WERI-Rb-1 (cell line): ENCODE data around the gene CCDC85C.

Experiments used
- DNase-seq: peaks from one replicate; pipeline ENCODE4 v3.0.0-alpha.2; 2020
- H3K27ac ChIP-seq: fragments of 250-450 bp; sonication (Bioruptor Pico); 2 replicates; pipeline ENCODE4 v1.5.1; 2020; ENCODE audit warnings: mild to moderate bottlenecking, moderate library complexity
- H3K27me3 ChIP-seq: fragments of 250-450 bp; sonication (Bioruptor Pico); 2 replicates; pipeline ENCODE4 v1.5.1; 2021; ENCODE audit warnings: mild to moderate bottlenecking, low read depth, moderate library complexity; ENCODE audit not compliant: insufficient read depth, severe bottlenecking
- H3K36me3 ChIP-seq: fragments of 250-450 bp; sonication (Bioruptor Pico); 2 replicates; pipeline ENCODE4 v1.5.1; 2020; ENCODE audit warnings: mild to moderate bottlenecking, moderate library complexity
- H3K4me3 ChIP-seq: 2 replicates; pipeline ENCODE4 v1.5.1; 2011; ENCODE audit warnings: low read depth, mild to moderate bottlenecking, control low read depth, low read length
- H3K9me3 ChIP-seq: fragments of 250-450 bp; sonication (Bioruptor Pico); 2 replicates; pipeline ENCODE4 v1.5.1; 2021; ENCODE audit warnings: mild to moderate bottlenecking, moderate library complexity; ENCODE audit not compliant: severe bottlenecking
- TF ChIP-seq, protein P1 (sequence below): IDR thresholded peaks from 2 replicates; pipeline ENCODE4 v1.5.1; 2011; ENCODE audit warnings: low read depth, mild to moderate bottlenecking, control low read depth, inconsistent platforms, low read length

The CCDC85C gene

DNA sequence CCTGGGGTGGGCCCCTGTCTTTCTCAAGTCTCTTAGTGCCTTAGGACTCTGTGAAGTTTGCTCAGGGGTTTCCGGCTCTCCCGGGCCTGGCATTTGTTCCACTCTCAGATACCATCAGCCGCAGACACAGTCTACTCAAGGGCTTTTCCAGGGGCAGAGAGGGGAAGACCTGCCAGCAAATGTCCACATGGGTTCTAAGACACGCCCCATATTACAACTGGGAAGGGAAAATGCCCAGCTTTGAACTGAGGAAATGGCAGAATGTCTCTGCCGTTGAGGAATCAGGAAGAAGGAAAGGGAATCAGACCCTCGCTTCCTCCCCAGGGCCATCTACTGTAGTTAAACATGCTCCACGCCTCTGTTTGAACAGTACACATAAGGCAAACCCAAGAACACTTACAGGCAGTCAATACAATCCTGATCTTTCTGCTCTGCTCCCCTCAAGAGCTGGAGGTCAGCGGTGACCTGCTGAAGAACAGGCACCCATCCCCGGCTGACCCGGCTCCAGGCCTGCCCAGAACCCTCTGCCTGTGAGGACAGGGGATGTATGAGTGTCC is 7.9 kb downstream of the CCDC85C start:
- no peak overlapping the region for H3K27ac ChIP-seq
- H3K36me3 ChIP-seq: peaks cover 51% of the 10 kb centered on the region
- H3K9me3 ChIP-seq: no peaks in the 10 kb centered on the region
- no peak overlapping the region for H3K4me3 ChIP-seq
- TF ChIP-seq, protein P1, sequence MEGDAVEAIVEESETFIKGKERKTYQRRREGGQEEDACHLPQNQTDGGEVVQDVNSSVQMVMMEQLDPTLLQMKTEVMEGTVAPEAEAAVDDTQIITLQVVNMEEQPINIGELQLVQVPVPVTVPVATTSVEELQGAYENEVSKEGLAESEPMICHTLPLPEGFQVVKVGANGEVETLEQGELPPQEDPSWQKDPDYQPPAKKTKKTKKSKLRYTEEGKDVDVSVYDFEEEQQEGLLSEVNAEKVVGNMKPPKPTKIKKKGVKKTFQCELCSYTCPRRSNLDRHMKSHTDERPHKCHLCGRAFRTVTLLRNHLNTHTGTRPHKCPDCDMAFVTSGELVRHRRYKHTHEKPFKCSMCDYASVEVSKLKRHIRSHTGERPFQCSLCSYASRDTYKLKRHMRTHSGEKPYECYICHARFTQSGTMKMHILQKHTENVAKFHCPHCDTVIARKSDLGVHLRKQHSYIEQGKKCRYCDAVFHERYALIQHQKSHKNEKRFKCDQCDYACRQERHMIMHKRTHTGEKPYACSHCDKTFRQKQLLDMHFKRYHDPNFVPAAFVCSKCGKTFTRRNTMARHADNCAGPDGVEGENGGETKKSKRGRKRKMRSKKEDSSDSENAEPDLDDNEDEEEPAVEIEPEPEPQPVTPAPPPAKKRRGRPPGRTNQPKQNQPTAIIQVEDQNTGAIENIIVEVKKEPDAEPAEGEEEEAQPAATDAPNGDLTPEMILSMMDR: no peak
- no peaks in the 10 kb centered on the region for H3K27me3 ChIP-seq
- no peak for DNase-seq

DNA sequence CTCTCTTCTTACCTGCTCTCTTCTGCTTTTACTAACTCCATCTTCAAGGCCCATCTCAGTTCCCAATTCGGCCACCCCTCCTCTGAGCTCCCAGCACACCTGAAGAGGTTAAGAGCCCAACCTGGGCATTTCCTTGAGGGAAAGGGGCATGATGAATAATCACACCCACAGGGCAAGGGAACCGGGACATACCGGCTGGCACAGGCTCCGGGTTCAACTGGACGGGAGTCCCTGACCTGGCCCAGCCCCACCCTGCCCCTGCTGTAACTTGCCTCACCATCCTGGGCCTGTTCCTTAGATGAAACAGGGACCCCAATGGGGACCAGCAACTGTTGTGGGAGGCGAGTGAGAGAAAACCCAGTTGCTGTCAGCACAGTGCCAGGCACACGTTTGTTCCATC is 8.5 kb downstream of the CCDC85C start:
- H3K9me3 ChIP-seq: no peaks in the 10 kb centered on the region
- H3K27me3 ChIP-seq: no peaks in the 10 kb centered on the region
- H3K36me3 ChIP-seq: peaks cover 45% of the 10 kb centered on the region
- no peak for DNase-seq
- TF ChIP-seq, protein P1: no peak
- H3K27ac ChIP-seq: no peak overlapping the region
- H3K4me3 ChIP-seq: no peak overlapping the region

DNA sequence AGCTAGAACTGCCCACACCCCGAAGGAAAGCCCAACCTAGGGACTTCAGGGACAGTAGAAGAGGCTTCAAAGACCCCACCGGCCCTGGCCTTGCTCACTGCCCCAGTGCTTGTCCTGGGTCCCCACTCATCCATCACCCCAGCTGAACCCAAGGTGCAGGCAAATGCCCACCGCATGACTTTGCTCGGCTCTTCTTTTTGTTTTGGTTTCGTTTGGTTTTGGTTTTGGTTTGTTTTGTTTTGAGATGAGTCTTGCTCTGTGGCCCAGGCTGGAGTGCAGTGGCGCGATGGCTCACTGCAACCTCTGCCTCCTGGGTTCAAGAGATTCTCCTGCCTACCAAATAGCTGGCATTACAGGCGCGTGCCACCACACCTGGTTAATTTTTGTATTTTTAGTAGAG is 9.0 kb downstream of the CCDC85C start:
- no peak overlapping the region for H3K27ac ChIP-seq

DNA sequence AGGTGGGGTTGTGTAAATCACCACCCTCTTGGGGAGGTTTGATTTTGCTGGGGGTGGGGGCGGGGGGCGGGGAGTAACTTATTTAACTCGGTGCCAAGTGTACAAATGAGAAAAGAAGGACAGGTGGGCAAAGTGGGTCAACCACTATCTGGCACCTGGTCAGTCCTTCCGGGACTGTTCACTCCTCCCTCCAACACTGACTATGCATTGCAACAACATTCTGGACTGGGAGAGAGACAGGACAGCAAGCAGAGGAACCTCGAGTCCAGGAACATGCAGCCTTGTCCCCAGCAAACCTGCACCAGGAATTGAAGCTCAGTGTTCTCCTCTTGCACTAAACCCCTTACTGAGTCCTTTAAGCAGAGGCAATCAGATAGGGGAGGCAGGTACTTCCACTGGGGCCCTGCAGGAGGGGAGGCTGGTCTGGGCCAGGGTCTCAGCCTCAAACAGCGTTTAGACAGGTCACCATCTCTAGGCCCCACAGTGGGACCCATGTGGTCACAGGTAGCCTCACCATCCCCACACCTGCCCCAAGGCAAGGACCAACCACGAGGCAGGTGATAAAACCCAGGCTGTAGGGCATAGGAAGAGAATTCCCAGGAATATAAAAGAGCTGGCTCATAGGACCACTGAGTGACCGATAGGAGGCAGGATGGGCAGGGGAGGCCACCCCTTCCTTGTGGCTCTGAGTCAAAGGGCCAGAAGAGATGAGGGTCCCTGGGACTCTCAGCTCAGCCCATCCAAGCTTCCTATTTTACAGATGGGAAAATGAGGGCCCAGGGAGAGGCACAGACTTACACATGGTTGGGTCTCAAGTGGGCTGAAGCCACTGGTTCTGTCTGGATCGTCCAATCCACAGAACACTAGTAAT is 9.8 kb downstream of the CCDC85C start:
- Histone ChIP-seq H3K4me3 (no peak overlapping the region), H3K27me3 (no peaks in the 10 kb centered on the region), H3K9me3 (no peaks in the 10 kb centered on the region), H3K27ac (no peak overlapping the region), H3K36me3 (peaks cover 35% of the 10 kb centered on the region)
- TF ChIP-seq, protein P1: no peak
- DNase-seq: no peak

More for the DNA sequence above, 9.0 kb downstream of the CCDC85C start:
- H3K9me3 ChIP-seq: no peaks in the 10 kb centered on the region
- peaks cover 43% of the 10 kb centered on the region for H3K36me3 ChIP-seq
- TF ChIP-seq, protein P1: no peak
- H3K27me3 ChIP-seq: no peaks in the 10 kb centered on the region
- no peak overlapping the region for H3K4me3 ChIP-seq
- DNase-seq: no peak

DNA sequence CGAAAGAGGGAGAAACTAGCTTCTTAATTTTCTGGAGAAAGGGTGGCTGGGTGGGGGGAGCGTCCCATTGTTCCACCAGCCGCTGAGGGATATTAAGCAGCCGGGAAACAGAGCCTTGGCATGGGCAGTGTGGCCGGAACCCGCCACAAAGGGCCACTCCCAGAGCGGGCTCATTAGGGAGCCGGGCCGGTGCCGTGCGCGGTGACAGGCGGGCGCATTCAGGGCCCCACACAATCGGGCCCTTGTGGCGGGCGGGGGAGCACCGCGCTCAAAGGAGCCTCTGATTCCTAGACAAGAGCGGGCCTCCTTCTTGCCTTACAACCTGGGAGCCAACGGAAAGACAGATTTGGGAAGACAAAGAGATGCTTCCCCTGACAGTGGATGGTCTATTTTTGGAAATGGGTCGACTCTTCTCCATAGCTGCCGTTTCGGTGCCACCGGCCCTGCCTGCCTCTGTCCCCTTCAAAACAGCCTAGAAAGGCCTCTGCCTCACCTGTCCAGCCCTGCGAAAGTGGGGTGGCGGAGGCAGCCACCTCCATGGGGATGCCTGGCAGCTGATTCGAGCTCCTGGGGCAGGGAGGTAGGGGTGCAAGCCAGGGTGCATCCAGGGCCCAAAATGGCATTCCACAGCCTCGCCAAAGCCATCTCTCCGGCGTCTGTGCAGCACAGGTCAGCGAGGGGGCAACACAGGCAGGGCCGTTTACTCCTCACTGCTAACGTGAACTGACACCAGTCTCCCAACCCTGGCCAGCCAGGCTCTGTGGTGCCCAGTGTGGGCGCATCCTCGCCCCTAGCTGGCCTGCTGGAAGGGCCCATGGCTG is 10.9 kb downstream of the CCDC85C start:
- no peak for DNase-seq
- no peak overlapping the region for H3K4me3 ChIP-seq
- peaks cover 39% of the 10 kb centered on the region for H3K36me3 ChIP-seq
- TF ChIP-seq, protein P1: no peak
- no peaks in the 10 kb centered on the region for H3K9me3 ChIP-seq
- H3K27me3 ChIP-seq: no peaks in the 10 kb centered on the region
- no peak overlapping the region for H3K27ac ChIP-seq
